Measurements from ENCODE around the gene USP6NL. TPM values are rescaled to one million over a fixed set of nuclear protein-coding genes. Genes with fewer than 3 reads are reported as not detected.

Gene USP6NL
- total and polyA plus RNA-seq, 7 donors, result 1.8 to 5.4 (median 2.9) TPM

DNA sequence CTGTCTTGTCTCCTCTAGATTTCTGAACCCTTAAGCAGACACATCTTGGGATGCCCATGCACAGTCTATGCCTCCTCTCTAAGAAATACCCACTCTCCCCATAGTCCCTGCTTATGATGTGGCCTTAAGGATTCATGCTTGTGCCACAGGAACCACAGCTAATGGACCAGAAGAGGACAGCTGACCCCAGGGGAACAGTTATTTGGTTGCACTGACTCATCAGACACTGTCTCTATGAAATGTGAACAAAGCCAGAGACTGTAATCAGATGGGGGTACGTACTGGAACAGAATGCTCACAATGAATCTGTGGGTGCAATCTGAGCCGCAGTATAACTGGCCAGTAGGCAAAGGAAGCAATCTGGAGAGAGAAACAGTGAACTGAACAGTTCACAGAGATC is 121.9 kb downstream of the USP6NL start:
- H3K9me3 ChIP-seq, result no peaks in the 10 kb centered on the region
- ATAC-seq (no peak), DNase-seq (no peak)
- intact Hi-C loops (cut with DNase I), result no loop called here
- no peaks in the 10 kb centered on the region for H3K27me3 ChIP-seq (ENCODE audit: insufficient read depth in 3 of 3, low read length in 2 of 3)
- H3K27ac ChIP-seq, result no peak overlapping the region
- WGBS, 3 donors, result 77 to 93% (median 87%) methylated on average over 2 of the region's 2 CpGs
- no peaks in the 10 kb centered on the region for H3K36me3 ChIP-seq (ENCODE audit: insufficient read depth in 1 of 2, low read depth in 1 of 2)
- TF ChIP-seq, protein P1, sequence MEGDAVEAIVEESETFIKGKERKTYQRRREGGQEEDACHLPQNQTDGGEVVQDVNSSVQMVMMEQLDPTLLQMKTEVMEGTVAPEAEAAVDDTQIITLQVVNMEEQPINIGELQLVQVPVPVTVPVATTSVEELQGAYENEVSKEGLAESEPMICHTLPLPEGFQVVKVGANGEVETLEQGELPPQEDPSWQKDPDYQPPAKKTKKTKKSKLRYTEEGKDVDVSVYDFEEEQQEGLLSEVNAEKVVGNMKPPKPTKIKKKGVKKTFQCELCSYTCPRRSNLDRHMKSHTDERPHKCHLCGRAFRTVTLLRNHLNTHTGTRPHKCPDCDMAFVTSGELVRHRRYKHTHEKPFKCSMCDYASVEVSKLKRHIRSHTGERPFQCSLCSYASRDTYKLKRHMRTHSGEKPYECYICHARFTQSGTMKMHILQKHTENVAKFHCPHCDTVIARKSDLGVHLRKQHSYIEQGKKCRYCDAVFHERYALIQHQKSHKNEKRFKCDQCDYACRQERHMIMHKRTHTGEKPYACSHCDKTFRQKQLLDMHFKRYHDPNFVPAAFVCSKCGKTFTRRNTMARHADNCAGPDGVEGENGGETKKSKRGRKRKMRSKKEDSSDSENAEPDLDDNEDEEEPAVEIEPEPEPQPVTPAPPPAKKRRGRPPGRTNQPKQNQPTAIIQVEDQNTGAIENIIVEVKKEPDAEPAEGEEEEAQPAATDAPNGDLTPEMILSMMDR (IDR thresholded peaks at IDR 0.05), result no peak
- no peaks in the 10 kb centered on the region for H3K4me1 ChIP-seq
- no peak overlapping the region for H3K4me3 ChIP-seq

DNA sequence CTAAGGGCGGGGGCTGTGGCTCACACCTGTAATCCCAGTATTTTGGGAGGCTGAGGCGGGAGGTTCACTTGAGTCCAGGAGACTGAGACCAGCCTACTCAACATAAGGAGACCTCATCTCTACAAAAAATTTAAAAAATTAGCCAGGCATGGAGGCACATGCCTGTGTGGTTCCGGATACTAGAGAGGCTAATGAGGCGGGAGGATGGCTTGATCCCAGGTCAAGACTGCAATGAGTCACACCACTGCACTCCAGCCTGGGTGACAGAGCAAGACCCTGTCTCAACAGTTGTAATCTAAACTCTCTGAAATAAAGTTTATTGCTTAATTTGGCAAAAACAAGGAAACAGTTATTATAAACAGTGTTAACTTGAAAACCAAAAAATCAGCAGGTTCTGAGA is 123.3 kb downstream of the USP6NL start:
- intact Hi-C loops (cut with DNase I), result no loop called here
- Histone ChIP-seq H3K4me1 (no peaks in the 10 kb centered on the region), H3K27me3 (ENCODE audit: insufficient read depth in 3 of 3, low read length in 2 of 3) (no peaks in the 10 kb centered on the region), H3K27ac (no peak overlapping the region), H3K4me3 (no peak overlapping the region), H3K36me3 (ENCODE audit: insufficient read depth in 1 of 2, low read depth in 1 of 2) (no peaks in the 10 kb centered on the region), H3K9me3 (no peaks in the 10 kb centered on the region)
- DNase-seq (no peak), ATAC-seq (no peak)
- TF ChIP-seq, protein P1 (IDR thresholded peaks at IDR 0.05), result no peak
- 84 to 95% (median 88%) methylated on average over 4 of the region's 4 CpGs for WGBS, 3 donors

DNA sequence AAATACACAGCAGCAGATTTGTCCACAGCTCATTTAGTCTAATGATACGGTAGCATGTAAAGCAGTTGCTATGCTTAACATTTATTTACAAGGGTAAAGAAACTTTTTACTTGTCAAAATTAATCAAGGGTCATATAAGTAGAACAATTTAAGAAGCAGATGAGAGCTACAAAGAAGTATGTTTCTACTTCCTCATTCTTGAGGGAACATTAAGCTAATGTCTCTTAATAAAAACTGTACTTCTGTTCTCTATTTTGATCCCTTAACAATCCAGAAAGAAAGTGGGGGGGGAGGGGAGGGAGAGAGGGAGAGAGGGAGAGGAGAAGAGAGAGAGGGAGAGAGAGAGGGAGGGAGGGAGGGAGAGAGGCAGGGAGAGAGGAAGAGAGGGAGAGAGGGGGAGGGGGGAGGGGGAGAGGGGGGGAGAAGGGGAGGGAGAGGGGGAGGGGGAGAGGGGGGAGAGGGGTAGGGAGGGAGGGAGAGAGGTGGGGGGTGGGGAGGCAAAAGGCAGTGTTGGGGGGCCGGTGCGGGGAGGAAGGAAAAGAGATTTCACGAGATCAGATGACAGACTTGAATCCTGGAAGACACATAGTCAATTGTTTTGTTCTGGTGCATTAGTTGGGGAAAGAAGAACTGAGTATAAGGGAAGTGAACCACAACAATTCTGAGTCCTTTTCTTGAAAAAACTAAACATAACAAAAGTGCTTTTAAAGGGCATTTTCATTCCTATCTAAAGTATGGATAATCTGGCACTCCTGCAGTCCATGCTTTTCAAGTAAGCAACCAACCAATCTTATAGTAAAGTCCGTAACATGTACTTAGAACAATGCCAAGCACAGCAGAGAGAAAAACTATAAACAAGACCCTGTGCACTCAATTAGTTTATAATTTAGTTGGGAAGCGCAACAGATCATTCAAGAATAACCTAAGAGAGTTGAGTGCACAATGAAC is 128.0 kb downstream of the USP6NL start:
- no peak overlapping the region for H3K27ac ChIP-seq
- WGBS, 3 donors, result 64 to 74% (median 70%) methylated on average over 6 of the region's 6 CpGs
- H3K9me3 ChIP-seq, result no peaks in the 10 kb centered on the region
- no peak for ATAC-seq
- H3K27me3 ChIP-seq (ENCODE audit: insufficient read depth in 3 of 3, low read length in 2 of 3), result no peaks in the 10 kb centered on the region
- TF ChIP-seq, protein P1 (IDR thresholded peaks at IDR 0.05), result no peak
- H3K4me3 ChIP-seq, result no peak overlapping the region
- H3K36me3 ChIP-seq (ENCODE audit: insufficient read depth in 1 of 2, low read depth in 1 of 2), result no peaks in the 10 kb centered on the region
- no peaks in the 10 kb centered on the region for H3K4me1 ChIP-seq
- intact Hi-C loops (cut with DNase I), result no loop called here
- no peak for DNase-seq

DNA sequence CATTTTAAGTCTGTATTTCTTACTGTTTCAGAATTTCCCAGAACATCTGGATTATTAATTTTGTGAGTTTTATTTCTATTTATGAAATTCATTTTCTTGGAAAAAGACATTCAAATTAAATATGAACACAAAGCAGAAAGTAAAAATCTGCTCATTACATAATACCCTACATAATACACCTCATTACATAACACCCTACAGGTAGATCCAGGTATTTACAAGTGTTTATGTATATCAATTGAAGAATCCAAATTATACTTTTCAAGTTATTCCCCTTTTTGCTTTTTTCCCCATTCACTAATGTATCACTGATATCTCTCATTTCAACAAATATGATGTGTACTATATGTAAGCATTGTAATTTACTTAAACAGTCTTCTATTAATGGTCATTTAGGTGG is 129.1 kb downstream of the USP6NL start:
- intact Hi-C loops (cut with DNase I), result no loop called here
- H3K27me3 ChIP-seq (ENCODE audit: insufficient read depth in 3 of 3, low read length in 2 of 3), result no peaks in the 10 kb centered on the region
- no peaks in the 10 kb centered on the region for H3K9me3 ChIP-seq
- ATAC-seq (no peak), DNase-seq (no peak)
- TF ChIP-seq, protein P1 (IDR thresholded peaks at IDR 0.05), result no peak
- no peak overlapping the region for H3K27ac ChIP-seq
- no peaks in the 10 kb centered on the region for H3K36me3 ChIP-seq (ENCODE audit: insufficient read depth in 1 of 2, low read depth in 1 of 2)
- H3K4me1 ChIP-seq, result no peaks in the 10 kb centered on the region
- H3K4me3 ChIP-seq, result no peak overlapping the region

Data from psoas muscle (tissue), 8 donors.